Dorsolateral prefrontal cortex (tissue), 118 donors: Measurements from ENCODE around the gene CAPNS2. TPM values are rescaled to one million over a fixed set of nuclear protein-coding genes. Genes with fewer than 3 reads are reported as not detected.

Experiments used
- total RNA-seq, 120 experiments: library from RNA; stranded (reverse); gene quantifications; one replicate each; pipeline versions ENCODE4 v1.2.3 to v1.2.4, GENCODE V29; 2022

Gene CAPNS2
- total RNA-seq, 120 experiments from 2014 or later: 0.45 to 3.6 (median 1.0) TPM; not detected in 24

Other genes starting within 250 kb of the CAPNS2 start
- gene IRX6, start 242.5 kb upstream of the CAPNS2 start, total RNA-seq: under 1 TPM in 6 of 120 experiments, not detected in 114; 0.15 to 0.32 (median 0.19) TPM
- gene MMP2, start 87.5 kb upstream of the CAPNS2 start, total RNA-seq: 10 to 100 TPM in 6 of 120 experiments, 1 to 10 TPM in 114; 1.1 to 13.3 (median 4.3) TPM
- 10 to 100 TPM in 88 of 120 experiments, 1 to 10 TPM in 32; 3.1 to 28.7 (median 11.7) TPM for gene LPCAT2, start 57.6 kb upstream of the CAPNS2 start, total RNA-seq
- under 1 TPM in 17 of 120 experiments, not detected in 103; 0.14 to 0.44 (median 0.28) TPM for gene SLC6A2, start 89.3 kb downstream of the CAPNS2 start, total RNA-seq